ENCODE measurements around the gene PRPF38B. TPM values are rescaled to one million over a fixed set of nuclear protein-coding genes. Genes with fewer than 3 reads are reported as not detected.
"Not testable (repeated sequence)": the region's sequence is repeated elsewhere in the genome, so short reads cannot be mapped to it uniquely, and the experiment has no call there.

The PRPF38B gene
- total and polyA plus RNA-seq, 7 donors = 13.8 to 31.3 (median 25.0) TPM

DNA sequence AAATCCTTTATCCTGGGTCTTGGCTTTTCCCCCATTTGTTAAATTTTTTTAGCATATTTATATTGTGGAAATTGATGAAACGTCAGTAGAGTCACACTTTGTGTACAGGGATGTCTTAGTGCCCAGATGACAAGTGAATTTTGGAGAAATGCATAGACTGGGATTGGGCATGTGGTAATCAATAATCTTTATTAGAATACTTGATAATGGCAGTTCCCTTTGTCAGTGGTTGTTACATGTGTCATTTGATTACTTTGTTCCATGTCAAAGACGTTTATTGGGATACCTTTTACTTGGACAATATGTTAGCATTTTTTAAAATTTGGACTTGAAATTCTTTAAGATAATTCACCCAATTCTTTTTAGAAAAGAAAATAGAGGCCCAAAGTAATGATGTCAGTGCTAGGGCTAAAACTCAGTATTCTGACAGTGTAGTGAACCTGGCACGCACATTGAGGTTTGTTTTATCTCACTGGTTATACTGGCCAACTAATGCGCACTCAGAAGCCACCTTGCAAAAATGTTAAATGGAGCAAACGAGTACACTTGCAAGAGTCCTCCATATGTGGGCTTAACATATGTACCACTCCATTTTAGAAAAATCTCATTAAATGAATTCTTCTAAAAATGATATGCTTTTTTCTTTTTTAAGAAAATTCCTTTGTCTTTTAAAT is 9.2 kb downstream of the PRPF38B start:
- Histone ChIP-seq H3K4me3 (no peak overlapping the region), H3K27ac (no peak overlapping the region), H3K9me3 (no peaks in the 10 kb centered on the region), H3K36me3 (peaks cover 19 to 56% (median 38%) of the 10 kb centered on the region in 4 donors), H3K4me1 (peaks cover 0 to 13% (median 10%) of the 10 kb centered on the region in 4 donors), H3K27me3 (no peaks in the 10 kb centered on the region)
- no peak for DNase-seq
- intact Hi-C loops (cut with DNase I) = no loop called here
- 84 to 91% methylated on average over 5 of the region's 5 CpGs for WGBS, 2 donors
- TF ChIP-seq EP300 (IDR thresholded peaks at IDR 0.05) (no peak), POLR2AphosphoS5 (IDR thresholded peaks at IDR 0.05) (no peak), POLR2A (IDR thresholded peaks at IDR 0.05) (no peak)
- TF ChIP-seq, protein P1, sequence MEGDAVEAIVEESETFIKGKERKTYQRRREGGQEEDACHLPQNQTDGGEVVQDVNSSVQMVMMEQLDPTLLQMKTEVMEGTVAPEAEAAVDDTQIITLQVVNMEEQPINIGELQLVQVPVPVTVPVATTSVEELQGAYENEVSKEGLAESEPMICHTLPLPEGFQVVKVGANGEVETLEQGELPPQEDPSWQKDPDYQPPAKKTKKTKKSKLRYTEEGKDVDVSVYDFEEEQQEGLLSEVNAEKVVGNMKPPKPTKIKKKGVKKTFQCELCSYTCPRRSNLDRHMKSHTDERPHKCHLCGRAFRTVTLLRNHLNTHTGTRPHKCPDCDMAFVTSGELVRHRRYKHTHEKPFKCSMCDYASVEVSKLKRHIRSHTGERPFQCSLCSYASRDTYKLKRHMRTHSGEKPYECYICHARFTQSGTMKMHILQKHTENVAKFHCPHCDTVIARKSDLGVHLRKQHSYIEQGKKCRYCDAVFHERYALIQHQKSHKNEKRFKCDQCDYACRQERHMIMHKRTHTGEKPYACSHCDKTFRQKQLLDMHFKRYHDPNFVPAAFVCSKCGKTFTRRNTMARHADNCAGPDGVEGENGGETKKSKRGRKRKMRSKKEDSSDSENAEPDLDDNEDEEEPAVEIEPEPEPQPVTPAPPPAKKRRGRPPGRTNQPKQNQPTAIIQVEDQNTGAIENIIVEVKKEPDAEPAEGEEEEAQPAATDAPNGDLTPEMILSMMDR (IDR thresholded peaks at IDR 0.05) = no peak

DNA sequence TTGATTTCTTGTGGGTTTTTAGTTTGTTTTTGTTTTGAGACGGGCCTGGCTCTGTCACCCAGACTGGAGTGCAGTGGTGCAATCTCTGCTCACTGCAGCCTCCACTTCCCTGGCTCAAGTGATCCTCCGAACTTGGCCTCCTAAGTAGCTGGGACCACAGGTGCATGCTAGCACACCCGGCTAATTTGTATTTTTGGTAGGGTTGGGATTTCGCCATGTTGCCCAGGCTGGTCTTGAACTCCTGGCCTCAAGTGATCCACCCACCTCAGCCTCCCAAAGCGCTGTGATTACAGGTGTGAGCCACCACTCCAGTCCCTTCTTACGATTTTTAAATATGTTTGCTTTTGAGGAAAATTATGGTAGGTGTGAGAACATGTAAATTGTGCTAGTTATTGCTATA is 10.0 kb downstream of the PRPF38B start:
- Histone ChIP-seq H3K4me1 (peaks cover 0 to 13% (median 10%) of the 10 kb centered on the region in 4 donors), H3K36me3 (peaks cover 15 to 48% (median 30%) of the 10 kb centered on the region in 4 donors)
- H3K27me3 ChIP-seq; H3K4me3 ChIP-seq; H3K27ac ChIP-seq; H3K9me3 ChIP-seq; DNase-seq; intact Hi-C loops (cut with DNase I): not testable (repeated sequence)
- 92 to 95% methylated on average over 6 of the region's 6 CpGs for WGBS, 2 donors

DNA sequence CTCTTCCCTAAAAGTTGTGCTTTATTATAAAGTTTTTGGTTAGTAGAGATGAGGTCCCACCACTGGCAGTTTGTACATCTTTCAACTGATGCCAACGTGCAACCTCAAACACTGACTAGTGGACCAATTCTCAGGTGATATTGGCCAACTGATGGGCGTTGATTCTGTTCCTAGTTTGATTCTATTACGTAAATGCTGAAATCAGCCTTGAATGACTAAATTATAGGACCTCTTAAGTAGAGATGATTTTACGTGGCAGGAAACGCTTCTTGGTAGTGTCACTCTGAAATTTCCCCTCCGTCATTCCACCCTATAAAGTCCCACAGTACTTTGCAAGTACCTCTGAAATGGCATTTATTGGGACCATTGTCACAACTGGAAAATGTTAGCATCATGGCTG is 11.8 kb downstream of the PRPF38B start:
- Histone ChIP-seq H3K4me1 (peaks cover 0 to 13% (median 10%) of the 10 kb centered on the region in 4 donors), H3K27me3 (no peaks in the 10 kb centered on the region), H3K36me3 (peaks cover 3 to 30% (median 14%) of the 10 kb centered on the region in 4 donors), H3K4me3 (no peak overlapping the region), H3K27ac (no peak overlapping the region), H3K9me3 (no peaks in the 10 kb centered on the region)
- intact Hi-C loops (cut with DNase I) = no loop called here
- 68 to 69% methylated on average over 6 of the region's 6 CpGs for WGBS, 2 donors
- TF ChIP-seq, protein P1 (IDR thresholded peaks at IDR 0.05) = no peak
- TF ChIP-seq EP300 (IDR thresholded peaks at IDR 0.05) (no peak), POLR2AphosphoS5 (IDR thresholded peaks at IDR 0.05) (no peak), POLR2A (IDR thresholded peaks at IDR 0.05) (no peak)
- DNase-seq = no peak

DNA sequence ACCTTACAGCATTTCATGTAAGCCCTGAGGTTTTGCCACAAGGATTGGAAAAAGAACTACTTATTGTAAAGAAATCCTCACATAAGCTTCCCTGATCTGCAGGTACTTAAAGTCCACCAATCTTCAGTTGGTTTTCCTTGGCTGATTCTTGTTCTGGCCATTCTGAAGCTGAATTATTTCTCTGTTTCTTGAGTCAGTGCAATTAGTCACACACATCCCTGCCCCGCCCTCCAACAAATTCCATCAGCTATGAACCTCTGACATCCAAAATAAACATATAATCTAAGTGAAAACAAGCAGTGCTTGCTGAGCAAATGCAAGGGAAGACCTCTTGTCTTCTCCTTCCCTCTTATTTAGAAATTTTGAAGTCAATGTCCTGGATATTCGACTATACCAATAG is 12.4 kb downstream of the PRPF38B start:
- H3K27me3 ChIP-seq = no peaks in the 10 kb centered on the region
- intact Hi-C loops (cut with DNase I) = no loop called here
- DNase-seq = no peak
- H3K4me3 ChIP-seq = no peak overlapping the region
- H3K4me1 ChIP-seq = peaks cover 0 to 13% (median 10%) of the 10 kb centered on the region in 4 donors
- no peaks in the 10 kb centered on the region for H3K9me3 ChIP-seq
- no peak overlapping the region for H3K27ac ChIP-seq
- peaks cover 0 to 24% (median 8%) of the 10 kb centered on the region in 4 donors for H3K36me3 ChIP-seq
- WGBS, 2 donors = 26 to 65% methylated on average over 2 of the region's 2 CpGs
- TF ChIP-seq POLR2AphosphoS5 (IDR thresholded peaks at IDR 0.05) (peak in 1 of 4 donors; percentile 14), POLR2A (IDR thresholded peaks at IDR 0.05) (no peak)

DNA sequence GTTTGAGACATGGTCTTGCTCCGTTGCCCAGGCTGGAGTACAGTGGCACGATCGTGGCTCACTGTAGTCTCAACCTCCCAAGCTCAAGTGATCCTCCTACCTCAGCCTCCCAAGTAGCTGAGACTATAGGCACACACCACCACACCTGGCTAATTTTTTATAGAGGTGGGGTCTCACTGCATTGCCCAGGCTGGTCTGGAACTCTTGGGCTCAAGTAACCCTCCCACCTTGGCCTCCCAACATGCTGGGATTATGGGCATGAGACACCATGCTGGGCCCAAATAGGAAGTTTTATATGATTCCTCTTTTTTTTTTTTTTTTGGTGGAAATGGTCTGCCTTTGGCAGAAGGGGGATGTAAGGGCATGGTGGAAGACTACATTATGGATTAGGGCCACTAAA is 14.5 kb downstream of the PRPF38B start:
- no peak overlapping the region for H3K4me3 ChIP-seq
- peaks cover 0 to 4% (median 0%) of the 10 kb centered on the region in 4 donors for H3K36me3 ChIP-seq
- H3K9me3 ChIP-seq = no peaks in the 10 kb centered on the region
- intact Hi-C loops (cut with DNase I) = no loop called here
- WGBS, 2 donors = 93 to 98% methylated on average over 3 of the region's 3 CpGs
- H3K4me1 ChIP-seq = peaks cover 0 to 13% (median 10%) of the 10 kb centered on the region in 4 donors
- TF ChIP-seq POLR2AphosphoS5 (IDR thresholded peaks at IDR 0.05) (no peak), POLR2A (IDR thresholded peaks at IDR 0.05) (no peak), EP300 (IDR thresholded peaks at IDR 0.05) (no peak)
- TF ChIP-seq, protein P1 (IDR thresholded peaks at IDR 0.05) = no peak
- H3K27me3 ChIP-seq = no peaks in the 10 kb centered on the region
- H3K27ac ChIP-seq = no peak overlapping the region
- DNase-seq = no peak
